ENCODE results near the gene HOXA2. TPM values are rescaled to one million over a fixed set of nuclear protein-coding genes. Genes with fewer than 3 reads are reported as not detected.

The HOXA2 gene
- total and polyA plus RNA-seq, 2 of the 8 experiments (the other 6 are each of a cell fraction or from before 2014, with no cell fraction given), result not detected

DNA sequence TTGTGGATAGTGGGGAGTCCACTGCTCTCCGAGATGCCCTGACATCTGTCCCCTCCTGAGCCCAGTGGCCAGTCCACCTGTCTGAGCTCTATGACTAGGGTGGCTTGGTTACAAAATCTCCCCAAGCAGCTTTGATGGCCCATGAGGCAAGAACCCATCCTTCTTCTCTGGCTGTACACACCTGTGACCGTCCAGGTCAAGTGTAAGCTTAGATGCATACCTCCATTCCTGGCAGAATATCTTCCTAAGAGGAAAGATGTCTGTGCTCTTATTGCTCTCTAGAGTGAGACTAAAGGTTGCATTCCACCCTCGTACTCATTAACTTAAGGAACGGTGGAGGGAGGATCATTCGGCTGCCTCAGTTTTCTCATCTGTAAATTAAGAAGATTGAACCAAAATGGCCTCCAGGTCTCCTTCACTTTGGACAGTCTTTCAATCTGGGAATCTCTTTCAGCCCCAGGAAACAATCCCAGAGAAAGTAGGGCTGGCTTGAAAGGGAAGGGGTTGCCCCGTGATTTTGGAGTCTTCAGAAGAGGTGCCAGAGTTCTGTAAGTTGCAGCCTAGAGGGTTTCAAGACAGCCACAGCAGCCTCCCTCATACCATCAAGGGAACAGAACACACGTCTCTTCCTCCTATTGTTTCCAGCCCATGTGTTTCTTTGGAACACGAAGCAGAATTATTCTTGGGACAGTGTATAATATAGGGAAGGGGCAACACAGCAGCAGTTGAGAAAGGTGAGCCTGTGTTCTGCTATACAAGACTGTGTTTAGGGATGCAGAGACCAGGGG, 22.6 kb upstream of the HOXA2 start:
- H3K27me3 ChIP-seq (replicated peaks in 1 of 4; ENCODE audit: control insufficient read depth in 3 of 4, extremely low read depth in 1 of 4, insufficient read depth in 3 of 4, low read length in 3 of 4), result peaks cover 100% of the 10 kb centered on the region in 4 experiments
- H3K23me2 ChIP-seq (ENCODE audit: low read depth, low read length), result no peaks in the 10 kb centered on the region; the same call in 1 of the 2 replicates

More for the DNA sequence above, 22.6 kb upstream of the HOXA2 start:
- no peaks in the 10 kb centered on the region for H3K79me2 ChIP-seq (ENCODE audit: control insufficient read depth in 1 of 2, insufficient read depth in 2 of 2, low read length in 2 of 2)
- DNase-seq (ENCODE audit: low read depth in 1 of 2, low spot score in 2 of 2) (no peak), FAIRE-seq (no peak)
- CTCF ChIA-PET (ENCODE audit: partially characterized antibody), result interaction anchor here (1.0 to 1.1 kb wide), 3 partner anchors 19 to 36 kb away, joined by 3 read pairs; no protein-coding TSS in a partner anchor
- H3K9ac ChIP-seq (replicated peaks in 1 of 4; ENCODE audit: extremely low read depth in 1 of 4, low read depth in 3 of 4, low read length in 3 of 4), result no peak overlapping the region
- peaks cover 20 to 30% of the 10 kb centered on the region in 2 experiments for H4K20me1 ChIP-seq (replicated peaks in 1 of 2; ENCODE audit: control insufficient read depth in 1 of 2, insufficient read depth in 2 of 2, low read length in 2 of 2)
- H3K4me3 ChIP-seq (ENCODE audit: extremely low read depth in 1 of 4, insufficient read depth in 2 of 4, low read depth in 3 of 4, low read length in 4 of 4), result no peak overlapping the region
- H3K18ac ChIP-seq (ENCODE audit: extremely low read depth, low read length), result no peak overlapping the region
- peak; percentile 51 for TF ChIP-seq RNF2 (IDR thresholded peaks at IDR 0.05; ENCODE audit: borderline replicate concordance, low read depth, low read length, missing control alignments, poor library complexity, severe bottlenecking)
- peak; percentile 19; the same call in 1 of the 2 replicates for TF ChIP-seq SUZ12 (IDR thresholded peaks at IDR 0.05; ENCODE audit: low read length)
- no peak for TF ChIP-seq BRCA1 (IDR thresholded peaks at IDR 0.05; ENCODE audit: low read depth, low read length)
- H3K4me2 ChIP-seq (ENCODE audit: insufficient read depth in 1 of 2, low read depth in 2 of 2, low read length in 2 of 2), result no peak overlapping the region
- H4K91ac ChIP-seq (replicated peaks; ENCODE audit: insufficient read length, low read length), result no peak overlapping the region
- H2AK5ac ChIP-seq (ENCODE audit: low read depth, low read length), result no peak overlapping the region; the same call in 1 of the 2 replicates
- H3K27ac ChIP-seq (ENCODE audit: low read depth, low read length), result no peak overlapping the region
- no peak overlapping the region for H3K56ac ChIP-seq (replicated peaks; ENCODE audit: insufficient read length, low read depth, low read length)
- H3K79me1 ChIP-seq (ENCODE audit: low read depth, low read length), result no peaks in the 10 kb centered on the region
- no peak overlapping the region for H2BK5ac ChIP-seq (ENCODE audit: low read depth, low read length)
- POLR2A ChIA-PET (ENCODE audit: partially characterized antibody), result no interaction called here
- H2BK120ac ChIP-seq (replicated peaks; ENCODE audit: low read depth, low read length), result no peak overlapping the region
- no peak overlapping the region for H4K8ac ChIP-seq (ENCODE audit: extremely low read depth, insufficient read depth, low read length)
- no peak overlapping the region for H2AFZ ChIP-seq (ENCODE audit: low read length)
- no peak overlapping the region for H3K14ac ChIP-seq (ENCODE audit: insufficient read length)
- no peak overlapping the region for H2BK20ac ChIP-seq (ENCODE audit: low read length)
- peak overlapping the region; percentile 35; the same call in 1 of the 2 replicates for H2BK12ac ChIP-seq (ENCODE audit: low read depth, low read length)
- H3K4me1 ChIP-seq (replicated peaks in 1 of 4; ENCODE audit: control insufficient read depth in 3 of 4, insufficient read depth in 4 of 4, low read length in 3 of 4), result 0 out of 7 replicates have a peak, but pooled peaks cover 0 to 2% (median under 1%) of the 10 kb centered on the region in 4 experiments
- 45% methylated on average over 8 of the region's 8 CpGs; no CpG with 5 or more reads in 1 of the 2 experiments for WGBS, 2 experiments (ENCODE audit: extremely low coverage in 1 of 2, insufficient coverage in 1 of 2, insufficient read length in 1 of 2, insufficient replicate concordance in 2 of 2, low coverage in 1 of 2, low lambda C conversion rate in 2 of 2, missing lambda C conversion rate in 1 of 2)
- H4K5ac ChIP-seq (ENCODE audit: insufficient read length, low read depth, low read length), result no peak overlapping the region
- H3K36me3 ChIP-seq (ENCODE audit: control insufficient read depth in 2 of 4, insufficient read depth in 4 of 4, low read length in 3 of 4), result peaks cover 0 to 4% (median 0%) of the 10 kb centered on the region in 4 experiments; a peak in 1 of 8 replicates
- H3K9me3 ChIP-seq (ENCODE audit: insufficient read depth in 2 of 2, low read depth in 1 of 2, low read length in 1 of 2), result peaks cover 0 to 4% of the 10 kb centered on the region in 2 experiments; a peak in 1 of 4 replicates
- no peak overlapping the region for H2BK15ac ChIP-seq (ENCODE audit: low read length)
- H3K4ac ChIP-seq (replicated peaks; ENCODE audit: insufficient read length, low read depth, low read length), result no peak overlapping the region
- H3K23ac ChIP-seq (ENCODE audit: insufficient read length), result no peak overlapping the region
